HepG2 (cell line): Measurements from ENCODE around the gene DPH2. TPM values are rescaled to one million over a fixed set of nuclear protein-coding genes. Genes with fewer than 3 reads are reported as not detected.
A peak's percentile ranks its signal among the peaks of the same experiment; 100 is the strongest.

ENCODE experiments used
- AGO2 ChIP-seq: fragments of 200-400 bp; formaldehyde crosslinking; optimal IDR thresholded peaks from 2 replicates; pipeline ENCODE3; 2017; ENCODE audit warnings: mild to moderate bottlenecking, low read depth, low read length, moderate library complexity
- CHCHD3 ChIP-seq: sonication (generic); formaldehyde crosslinking; IDR thresholded peaks from 2 replicates; pipeline ENCODE4 v1.8.0; 2022; ENCODE audit warnings: mild to moderate bottlenecking, missing genetic modification reagents, moderate library complexity
- CREB1 ChIP-seq, 2 experiments: fragments of 450-650 bp in 1 of 2; IDR thresholded peaks; 2 replicates each; pipeline ENCODE4 v1.6.1; 2016 to 2017; ENCODE audit warnings: control low read depth in 1 of 2, mild to moderate bottlenecking in 1 of 2, missing compliant biosample characterization in 1 of 2, missing genetic modification characterization in 1 of 2
- CREM ChIP-seq, 2 experiments: sonication (generic) in 1 of 2; formaldehyde crosslinking in 1 of 2; IDR thresholded peaks; 2 replicates each; pipeline versions ENCODE4 v1.4.0 to v1.6.1; 2016 to 2020; ENCODE audit warnings: antibody characterized with exemption in 1 of 2, mild to moderate bottlenecking in 1 of 2, missing genetic modification reagents in 1 of 2
- DRAP1 ChIP-seq: IDR thresholded peaks from 2 replicates; pipeline ENCODE4 v1.6.1; 2016; ENCODE audit warnings: missing genetic modification reagents, missing compliant biosample characterization
- KLF6 ChIP-seq: IDR thresholded peaks from 2 replicates; pipeline ENCODE4 v1.8.0; 2016; ENCODE audit warnings: missing biosample characterization, missing genetic modification reagents
- MXD3 ChIP-seq: IDR thresholded peaks from 2 replicates; pipeline ENCODE4 v1.6.1; 2016; ENCODE audit warnings: mild to moderate bottlenecking, missing biosample characterization, missing genetic modification reagents
- SP1 ChIP-seq, 2 experiments: fragments of 450-650 bp in 1 of 2; sonication (generic) in 1 of 2; formaldehyde crosslinking in 1 of 2; IDR thresholded peaks; 2 replicates each; pipeline versions ENCODE4 v1.4.0 to v1.6.1; 2016 to 2020; ENCODE audit warnings: missing genetic modification reagents in 1 of 2
- SSRP1 ChIP-seq: IDR thresholded peaks from 2 replicates; pipeline ENCODE4 v1.6.1; 2016; ENCODE audit warnings: control low read depth
- TRAFD1 ChIP-seq: sonication (generic); formaldehyde crosslinking; IDR thresholded peaks from 2 replicates; pipeline ENCODE4 v1.5.1; 2020; ENCODE audit warnings: missing genetic modification reagents, mild to moderate bottlenecking, borderline replicate concordance
- TSC22D2 ChIP-seq: sonication (generic); formaldehyde crosslinking; IDR thresholded peaks from 2 replicates; pipeline ENCODE4 v1.5.1; 2020; ENCODE audit warnings: missing genetic modification reagents, mild to moderate bottlenecking, borderline replicate concordance
- ZFAT ChIP-seq: sonication (generic); formaldehyde crosslinking; conservative IDR thresholded peaks from 2 replicates; pipeline ENCODE4 v1.8.1; 2023; ENCODE audit warnings: missing genetic modification reagents, inconsistent platforms
- ZFP36L2 ChIP-seq: sonication (generic); formaldehyde crosslinking; IDR thresholded peaks from 2 replicates; pipeline ENCODE4 v1.4.0; 2020; ENCODE audit warnings: missing genetic modification reagents
- ZNF331 ChIP-seq: sonication (generic); formaldehyde crosslinking; IDR thresholded peaks from 2 replicates; pipeline ENCODE4 v1.4.0; 2020; ENCODE audit warnings: missing genetic modification reagents
- ZNF589 ChIP-seq: sonication (generic); formaldehyde crosslinking; conservative IDR thresholded peaks from 2 replicates; pipeline ENCODE4 v1.8.0; 2022; ENCODE audit warnings: mild to moderate bottlenecking, moderate library complexity, missing genetic modification reagents
- ZNF609 ChIP-seq: sonication (generic); formaldehyde crosslinking; IDR thresholded peaks from 2 replicates; pipeline ENCODE4 v1.4.0; 2020; ENCODE audit warnings: mild to moderate bottlenecking, missing genetic modification reagents, borderline replicate concordance
- ZNF619 ChIP-seq: sonication (generic); formaldehyde crosslinking; IDR thresholded peaks from 2 replicates; pipeline ENCODE4 v1.4.0; 2020; ENCODE audit warnings: mild to moderate bottlenecking, missing genetic modification reagents
- ZNF7 ChIP-seq: IDR thresholded peaks from 2 replicates; pipeline ENCODE4 v1.6.1; 2016; ENCODE audit warnings: missing biosample characterization, missing genetic modification reagents
- polyA plus RNA-seq, 8 experiments: library from polyadenylated mRNA; depleted of rRNA in 3 of 8; stranded (reverse) in 7 of 8; unstranded in 1 of 8; fragments of >200 nt; fragmentation: Illumina TruSeq in 4 of 8; extraction: Trizol in 4 of 8; gene quantifications; 2 replicates each; pipeline versions ENCODE4 v1.2.1 to v1.2.3, GENCODE V29; 2011 to 2016; ENCODE audit warnings: low read depth in 4 of 8, missing spikeins in 1 of 8, mixed read lengths in 1 of 8; ENCODE audit not compliant: insufficient read depth in 1 of 8
- total RNA-seq, 5 experiments: library from RNA; depleted of rRNA; stranded (reverse); fragments of >200 nt; fragmentation: Illumina TruSeq; extraction: Trizol; gene quantifications; 2 replicates each; pipeline ENCODE4 v1.2.3, GENCODE V29; 2016; ENCODE audit warnings: low read depth in 1 of 5

The DPH2 gene
- total and polyA plus RNA-seq, 2 of the 13 experiments (the other 11 are each of a cell fraction or from before 2014, with no cell fraction given), result 32.2 to 38.3 TPM

- TF ChIP-seq ZFP36L2 (CRISPR knock-in tag), result no peak
- TF ChIP-seq ZNF331 (CRISPR knock-in tag), result peak; percentile 37; the same call in 1 of the 2 replicates
- TF ChIP-seq SSRP1 (CRISPR knock-in tag), result 0 out of 2 replicates have a peak, but pooled peaks have one; percentile 12
- no peak for TF ChIP-seq KLF6 (CRISPR knock-in tag)
- no peak for TF ChIP-seq TRAFD1 (CRISPR knock-in tag)
- no peak for TF ChIP-seq CHCHD3 (CRISPR knock-in tag)
- TF ChIP-seq DRAP1 (CRISPR knock-in tag), result 0 out of 2 replicates have a peak, but pooled peaks have one; percentile 32
- TF ChIP-seq ZNF589, result no peak
- no peak for TF ChIP-seq AGO2
- TF ChIP-seq SP1 (IDR thresholded peaks at IDR 0.05), result no peak
- TF ChIP-seq SP1 (CRISPR knock-in tag; IDR thresholded peaks at IDR 0.05), result no peak
- TF ChIP-seq ZNF619 (CRISPR knock-in tag), result no peak
- no peak for TF ChIP-seq ZNF7 (CRISPR knock-in tag)
- no peak for TF ChIP-seq CREB1 (IDR thresholded peaks at IDR 0.05)
- peak; percentile 40; the same call in 1 of the 2 replicates for TF ChIP-seq CREB1 (CRISPR knock-in tag; IDR thresholded peaks at IDR 0.05)
- TF ChIP-seq ZNF609 (CRISPR knock-in tag), result no peak
- TF ChIP-seq ZFAT (CRISPR knock-in tag), result no peak
- 0 out of 2 replicates have a peak, but pooled peaks have one; percentile 3 for TF ChIP-seq CREM (IDR thresholded peaks at IDR 0.05)
- no peak for TF ChIP-seq CREM (CRISPR knock-in tag; IDR thresholded peaks at IDR 0.05)
- TF ChIP-seq MXD3, result no peak
- no peak for TF ChIP-seq TSC22D2 (CRISPR knock-in tag)
These were observed 8.4 kb downstream of the DPH2 start (continued) for GRCh38 chr1:43978264-43978550.
